ENCODE measurements around the gene HOTAIR. TPM values are rescaled to one million over a fixed set of nuclear protein-coding genes. Genes with fewer than 3 reads are reported as not detected.

Gene HOTAIR
- total and polyA plus RNA-seq, 8 donors, result not detected

DNA sequence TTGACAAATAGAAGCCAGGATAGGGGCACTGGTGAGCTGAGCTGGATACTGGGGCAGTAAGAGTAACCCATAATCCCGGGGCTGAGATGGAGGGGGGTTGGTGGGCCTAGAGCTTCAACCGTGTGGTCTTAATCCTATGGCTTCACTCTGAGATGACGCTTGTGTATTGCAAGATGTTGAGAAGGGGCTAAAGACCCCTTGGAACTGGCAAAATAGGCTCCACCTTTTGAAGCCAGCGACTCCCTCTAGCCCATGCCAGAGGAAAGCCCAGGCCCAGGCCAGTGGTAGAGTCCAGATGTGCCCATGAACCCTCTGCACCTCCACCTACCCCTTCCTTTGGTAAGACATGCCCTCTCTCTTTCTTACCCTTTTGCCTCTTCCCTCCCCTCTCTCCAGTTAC lies 15.4 kb downstream of the HOTAIR start:
- Histone ChIP-seq H3K4me3 (no peak overlapping the region), H3K27me3 (peaks cover 85 to 100% (median 100%) of the 10 kb centered on the region in 3 donors), H3K4me1 (peaks cover 8 to 48% (median 18%) of the 10 kb centered on the region in 4 donors), H3K36me3 (no peaks in the 10 kb centered on the region), H3K9me3 (peaks cover 0 to 14% (median 0%) of the 10 kb centered on the region in 4 donors), H3K27ac (no peak overlapping the region)
- no peak for DNase-seq
- WGBS, 5 donors, result 7 to 16% (median 9%) methylated on average over 4 of the region's 4 CpGs
- intact Hi-C loops (cut with DNase I; ENCODE audit: low total_unique reads), result no loop called here
- TF ChIP-seq POLR2AphosphoS5 (IDR thresholded peaks at IDR 0.05) (no peak), POLR2A (IDR thresholded peaks at IDR 0.05) (no peak)

- Histone ChIP-seq H3K4me1 (peaks cover 8 to 45% (median 15%) of the 10 kb centered on the region in 4 donors), H3K27ac (no peak overlapping the region), H3K27me3 (peaks cover 88 to 100% (median 100%) of the 10 kb centered on the region in 3 donors), H3K36me3 (no peaks in the 10 kb centered on the region), H3K4me3 (no peak overlapping the region), H3K9me3 (peaks cover 0 to 10% (median 0%) of the 10 kb centered on the region in 4 donors)
- no peak for DNase-seq
- TF ChIP-seq EP300 (IDR thresholded peaks at IDR 0.05) (no peak), POLR2AphosphoS5 (IDR thresholded peaks at IDR 0.05) (no peak), CTCF (IDR thresholded peaks at IDR 0.05) (no peak), POLR2A (IDR thresholded peaks at IDR 0.05) (no peak)
- WGBS, 5 donors, result 16 to 21% (median 17%) methylated on average over 3 of the region's 3 CpGs
- intact Hi-C loops (cut with DNase I; ENCODE audit: low total_unique reads), result no loop called here
These were observed 16.6 kb downstream of the HOTAIR start for GRCh38 chr12:53958128-53958527.

GRCh38 chr12:53956914-53957536 lies 17.7 kb downstream of the HOTAIR start:
- WGBS, 5 donors, result 10 to 18% (median 13%) methylated on average over 9 to 11 of the region's 11 CpGs

DNA sequence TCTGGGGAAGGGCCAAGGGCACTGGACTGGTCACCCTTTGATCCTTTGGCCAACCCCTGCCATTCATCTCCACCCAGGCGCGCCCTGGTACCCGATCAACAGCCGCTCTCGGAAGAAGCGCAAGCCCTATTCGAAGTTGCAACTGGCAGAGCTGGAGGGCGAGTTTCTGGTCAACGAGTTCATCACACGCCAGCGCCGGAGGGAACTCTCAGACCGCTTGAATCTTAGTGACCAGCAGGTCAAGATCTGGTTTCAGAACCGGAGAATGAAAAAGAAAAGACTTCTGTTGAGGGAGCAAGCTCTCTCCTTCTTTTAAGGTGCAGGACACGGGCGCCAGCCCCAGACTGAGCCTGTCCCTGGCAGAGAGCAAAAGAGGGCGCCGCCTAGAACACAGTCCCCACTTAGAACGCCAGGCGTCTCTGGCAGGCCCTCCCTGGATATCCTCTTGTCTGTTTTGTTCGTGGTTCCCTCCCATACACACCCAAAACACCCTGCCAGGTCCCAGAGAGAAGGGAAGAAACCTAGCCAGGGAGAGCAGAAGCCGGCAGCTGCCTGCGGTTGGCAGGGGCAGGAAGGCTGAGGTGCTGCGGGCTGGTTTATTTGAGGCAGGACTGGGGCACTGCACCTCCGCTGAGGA lies 18.4 kb downstream of the HOTAIR start:
- DNase-seq, result no peak
- no peak overlapping the region for H3K27ac ChIP-seq
- peaks cover 90 to 100% (median 100%) of the 10 kb centered on the region in 3 donors for H3K27me3 ChIP-seq
- H3K4me3 ChIP-seq, result no peak overlapping the region
- H3K4me1 ChIP-seq, result peaks cover 8 to 52% (median 22%) of the 10 kb centered on the region in 4 donors
- no peaks in the 10 kb centered on the region for H3K36me3 ChIP-seq
- 7 to 10% (median 8%) methylated on average over 25 of the region's 25 CpGs for WGBS, 5 donors
- peaks cover 0 to 10% (median 0%) of the 10 kb centered on the region in 4 donors for H3K9me3 ChIP-seq
- intact Hi-C loops (cut with DNase I; ENCODE audit: low total_unique reads), result no loop called here
- TF ChIP-seq POLR2A (IDR thresholded peaks at IDR 0.05) (no peak), POLR2AphosphoS5 (IDR thresholded peaks at IDR 0.05) (no peak), CTCF (IDR thresholded peaks at IDR 0.05) (no peak), EP300 (IDR thresholded peaks at IDR 0.05) (no peak)

More at GRCh38 chr12:53956914-53957536, 17.7 kb downstream of the HOTAIR start:
- no peak for TF ChIP-seq EP300 (IDR thresholded peaks at IDR 0.05)
- no peak for TF ChIP-seq POLR2A (IDR thresholded peaks at IDR 0.05)
- TF ChIP-seq CTCF (IDR thresholded peaks at IDR 0.05), result no peak
- no peak for DNase-seq
- Histone ChIP-seq H3K27ac (no peak overlapping the region), H3K27me3 (peaks cover 91 to 100% (median 100%) of the 10 kb centered on the region in 3 donors), H3K9me3 (peaks cover 0 to 10% (median 0%) of the 10 kb centered on the region in 4 donors), H3K36me3 (no peaks in the 10 kb centered on the region), H3K4me3 (no peak overlapping the region), H3K4me1 (peaks cover 8 to 52% (median 18%) of the 10 kb centered on the region in 4 donors)
- intact Hi-C loops (cut with DNase I; ENCODE audit: low total_unique reads), result no loop called here

Data from stomach (tissue), 9 donors.